Subcutaneous abdominal adipose tissue (tissue), 5 donors: Measurements from ENCODE around the gene CD72.
A peak's percentile ranks its signal among the peaks of the same experiment; 100 is the strongest.

Experiments used
- H3K27ac ChIP-seq: one replicate; pipeline ENCODE4 v1.7.0; 2013; ENCODE audit warnings: low read depth, mild to moderate bottlenecking, inconsistent platforms, low read length, moderate library complexity
- H3K27me3 ChIP-seq, 5 donors: one replicate each; pipeline ENCODE4 v1.7.0; 2013; ENCODE audit warnings: low read length in 5 of 5, inconsistent platforms in 1 of 5; ENCODE audit not compliant: control insufficient read depth in 5 of 5, insufficient read depth in 4 of 5
- H3K36me3 ChIP-seq, 5 donors: one replicate each; pipeline ENCODE4 v1.7.0; 2013; ENCODE audit warnings: low read length in 5 of 5; ENCODE audit not compliant: control insufficient read depth in 5 of 5, insufficient read depth in 5 of 5
- H3K4me1 ChIP-seq, 5 donors: one replicate each; pipeline ENCODE4 v1.7.0; 2013; ENCODE audit warnings: low read length in 5 of 5, mild to moderate bottlenecking in 3 of 5, moderate library complexity in 1 of 5; ENCODE audit not compliant: control insufficient read depth in 5 of 5, insufficient read depth in 5 of 5
- H3K4me3 ChIP-seq, 5 donors: one replicate each; pipeline ENCODE4 v1.7.0; 2013; ENCODE audit warnings: low read length in 5 of 5, low read depth in 1 of 5
- H3K9ac ChIP-seq, 5 donors: one replicate each; pipeline ENCODE4 v1.7.0; 2013; ENCODE audit warnings: low read length in 5 of 5, mild to moderate bottlenecking in 4 of 5, moderate library complexity in 3 of 5
- H3K9me3 ChIP-seq, 5 donors: one replicate each; pipeline ENCODE4 v1.7.0; 2013; ENCODE audit warnings: low read length in 5 of 5; ENCODE audit not compliant: control insufficient read depth in 5 of 5
- donor health status: healthy.
- donor health status: healthy.
- donor health status: healthy.
- donor health status: healthy.
- donor health status: healthy.

The CD72 gene

DNA sequence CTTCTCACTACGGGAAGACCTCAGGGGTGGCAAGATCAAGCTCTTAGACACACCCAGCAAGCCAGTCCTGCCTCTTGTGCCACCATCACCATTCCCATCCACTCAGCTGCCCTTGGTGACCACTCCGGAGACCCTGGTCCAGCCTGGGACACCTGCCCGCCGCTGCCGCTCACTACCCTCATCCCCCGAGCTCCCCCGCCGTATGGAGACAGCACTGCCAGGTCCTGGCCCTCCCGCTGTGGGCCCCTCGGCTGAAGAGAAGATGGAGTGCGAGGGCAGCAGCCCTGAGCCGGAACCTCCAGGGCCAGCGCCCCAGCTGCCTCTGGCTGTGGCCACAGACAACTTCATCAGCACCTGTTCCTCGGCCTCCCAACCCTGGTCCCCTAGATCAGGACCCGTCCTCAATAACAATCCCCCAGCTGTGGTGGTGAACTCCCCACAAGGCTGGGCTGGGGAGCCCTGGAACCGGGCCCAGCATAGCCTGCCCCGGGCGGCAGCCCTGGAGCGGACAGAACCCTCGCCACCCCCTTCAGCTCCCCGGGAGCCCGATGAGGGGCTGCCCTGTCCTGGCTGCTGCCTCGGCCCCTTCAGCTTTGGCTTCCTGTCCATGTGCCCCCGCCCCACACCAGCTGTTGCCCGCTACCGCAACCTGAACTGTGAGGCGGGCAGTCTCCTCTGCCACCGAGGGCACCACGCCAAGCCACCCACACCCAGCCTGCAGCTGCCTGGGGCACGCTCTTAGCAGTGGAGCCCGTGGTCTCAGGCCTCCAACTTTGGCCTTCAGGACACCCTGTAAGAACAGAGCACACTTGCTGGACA, 9.0 kb downstream of the CD72 start:
- Histone ChIP-seq H3K4me1 (peaks cover 2 to 50% (median 34%) of the 10 kb centered on the region in 5 donors), H3K9ac (peak overlapping the region in 1 of 5 donors; percentile 3), H3K36me3 (peaks cover 0 to 36% (median 29%) of the 10 kb centered on the region in 5 donors), H3K4me3 (no peak overlapping the region), H3K27ac (peak overlapping the region; percentile 41), H3K27me3 (no peaks in the 10 kb centered on the region), H3K9me3 (no peaks in the 10 kb centered on the region)

DNA sequence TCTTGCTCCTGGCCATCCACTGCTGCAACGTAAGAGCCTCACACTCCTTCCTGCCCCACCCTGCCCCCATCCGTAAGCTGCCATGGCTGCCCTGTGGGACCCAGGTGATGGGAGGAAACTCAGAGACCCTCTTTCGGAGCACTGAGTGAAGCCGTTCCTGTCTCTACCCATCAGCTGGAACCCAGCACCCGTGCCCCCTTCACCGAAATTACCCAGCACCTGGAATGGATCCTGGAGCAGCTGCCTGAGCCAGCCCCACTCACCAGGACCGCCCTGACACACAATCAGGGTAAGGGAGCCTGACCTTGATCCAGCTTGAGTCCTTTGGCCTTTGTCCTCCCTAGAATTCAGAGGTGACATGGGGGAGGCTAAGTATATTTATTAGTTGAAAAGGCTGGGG, 10.0 kb downstream of the CD72 start:
- Histone ChIP-seq H3K27ac (no peak overlapping the region), H3K4me1 (peaks cover 7 to 56% (median 40%) of the 10 kb centered on the region in 5 donors), H3K36me3 (peaks cover 0 to 36% (median 29%) of the 10 kb centered on the region in 5 donors)

DNA sequence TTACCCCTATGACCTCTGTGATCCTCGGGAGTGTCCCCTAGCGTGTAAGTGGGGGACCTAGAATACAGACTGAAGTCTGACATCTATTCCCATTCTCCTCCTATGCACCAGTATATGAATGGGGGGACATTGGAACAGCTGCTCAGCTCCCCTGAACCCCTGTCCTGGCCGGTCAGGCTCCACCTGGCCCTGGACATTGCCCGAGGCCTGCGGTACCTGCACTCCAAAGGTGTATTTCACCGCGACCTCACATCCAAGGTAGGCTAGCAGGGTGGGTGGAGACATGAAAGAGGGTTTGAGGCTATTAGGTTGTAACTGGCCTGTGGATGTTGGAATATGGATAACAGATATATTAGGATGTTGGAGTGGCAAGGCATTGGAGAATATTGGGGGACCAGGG, 11.5 kb downstream of the CD72 start:
- H3K4me3 ChIP-seq = peak overlapping the region in 4 of 5 donors; percentile 15 to 72 (median 45)
- no peaks in the 10 kb centered on the region for H3K9me3 ChIP-seq
- H3K9ac ChIP-seq = peak overlapping the region in 3 of 5 donors; percentile 42 to 86 (median 63)
- H3K27me3 ChIP-seq = no peaks in the 10 kb centered on the region
- H3K27ac ChIP-seq = peak overlapping the region; percentile 65
- H3K36me3 ChIP-seq = peaks cover 0 to 36% (median 29%) of the 10 kb centered on the region in 5 donors
- H3K4me1 ChIP-seq = peaks cover 9 to 62% (median 47%) of the 10 kb centered on the region in 5 donors

More for the DNA sequence above, 10.0 kb downstream of the CD72 start:
- H3K4me3 ChIP-seq = no peak overlapping the region
- no peaks in the 10 kb centered on the region for H3K9me3 ChIP-seq
- peak overlapping the region in 1 of 5 donors; percentile 5 for H3K9ac ChIP-seq
- no peaks in the 10 kb centered on the region for H3K27me3 ChIP-seq

DNA sequence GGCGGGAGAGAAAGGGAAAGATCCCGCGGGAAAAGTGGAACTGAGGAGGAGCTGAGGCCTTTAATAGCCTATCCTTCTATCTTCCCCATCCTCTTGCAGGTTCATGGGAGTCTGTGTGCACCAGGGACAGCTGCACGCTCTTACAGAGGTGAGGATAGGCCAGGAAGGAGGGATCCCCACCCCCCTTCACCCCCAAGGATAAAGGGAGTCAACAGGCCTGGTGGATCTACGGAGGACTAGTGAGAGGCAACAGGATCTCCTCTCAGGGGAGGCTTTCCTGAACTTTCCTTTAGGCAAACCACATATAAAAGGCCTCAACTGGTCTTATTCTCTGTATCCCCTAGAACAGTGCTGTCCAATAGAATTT, 12.1 kb downstream of the CD72 start:
- Histone ChIP-seq H3K4me3 (peak overlapping the region; percentile 58 to 79 (median 69)), H3K27me3 (no peaks in the 10 kb centered on the region), H3K27ac (peak overlapping the region; percentile 65), H3K36me3 (peaks cover 0 to 36% (median 29%) of the 10 kb centered on the region in 5 donors), H3K4me1 (peaks cover 9 to 62% (median 47%) of the 10 kb centered on the region in 5 donors), H3K9ac (peak overlapping the region; percentile 52 to 93 (median 86)), H3K9me3 (no peaks in the 10 kb centered on the region)

DNA sequence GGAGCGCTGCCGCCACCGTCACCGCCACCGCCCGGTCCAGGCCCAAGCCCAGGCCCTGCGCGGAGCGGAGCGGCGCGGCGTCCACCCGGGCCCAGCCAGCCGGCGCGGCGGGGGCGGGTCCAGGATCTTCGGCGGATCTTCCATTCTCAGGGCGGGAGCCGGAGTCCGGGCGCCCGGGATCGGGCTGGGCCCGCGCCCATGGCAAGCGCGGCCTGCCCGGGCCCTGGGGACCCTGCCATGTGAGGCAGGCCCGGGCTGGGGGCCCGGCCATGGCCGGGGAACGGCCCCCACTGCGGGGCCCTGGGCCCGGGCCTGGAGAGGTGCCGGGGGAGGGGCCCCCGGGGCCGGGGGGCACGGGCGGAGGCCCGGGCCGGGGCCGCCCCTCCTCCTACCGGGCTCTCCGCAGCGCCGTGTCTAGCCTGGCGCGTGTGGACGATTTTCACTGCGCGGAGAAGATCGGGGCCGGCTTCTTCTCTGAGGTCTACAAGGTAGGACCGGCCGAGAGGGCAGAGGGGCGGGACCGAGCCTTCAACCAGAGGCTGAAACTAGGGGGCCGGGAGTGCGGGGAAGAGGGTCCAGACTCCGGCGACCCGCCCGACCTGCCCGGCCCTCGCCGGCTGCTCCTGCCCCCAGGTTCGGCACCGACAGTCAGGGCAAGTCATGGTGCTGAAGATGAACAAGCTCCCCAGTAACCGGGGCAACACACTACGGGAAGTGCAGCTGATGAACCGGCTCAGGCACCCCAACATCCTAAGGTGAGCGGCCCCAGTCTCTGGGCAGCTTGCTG, 12.7 kb downstream of the CD72 start:
- Histone ChIP-seq H3K36me3 (peaks cover 0 to 36% (median 29%) of the 10 kb centered on the region in 5 donors), H3K9ac (peak overlapping the region; percentile 52 to 93 (median 86)), H3K4me3 (peak overlapping the region; percentile 58 to 79 (median 69)), H3K4me1 (peaks cover 9 to 63% (median 49%) of the 10 kb centered on the region in 5 donors), H3K27me3 (no peaks in the 10 kb centered on the region), H3K27ac (peak overlapping the region; percentile 65), H3K9me3 (no peaks in the 10 kb centered on the region)

DNA sequence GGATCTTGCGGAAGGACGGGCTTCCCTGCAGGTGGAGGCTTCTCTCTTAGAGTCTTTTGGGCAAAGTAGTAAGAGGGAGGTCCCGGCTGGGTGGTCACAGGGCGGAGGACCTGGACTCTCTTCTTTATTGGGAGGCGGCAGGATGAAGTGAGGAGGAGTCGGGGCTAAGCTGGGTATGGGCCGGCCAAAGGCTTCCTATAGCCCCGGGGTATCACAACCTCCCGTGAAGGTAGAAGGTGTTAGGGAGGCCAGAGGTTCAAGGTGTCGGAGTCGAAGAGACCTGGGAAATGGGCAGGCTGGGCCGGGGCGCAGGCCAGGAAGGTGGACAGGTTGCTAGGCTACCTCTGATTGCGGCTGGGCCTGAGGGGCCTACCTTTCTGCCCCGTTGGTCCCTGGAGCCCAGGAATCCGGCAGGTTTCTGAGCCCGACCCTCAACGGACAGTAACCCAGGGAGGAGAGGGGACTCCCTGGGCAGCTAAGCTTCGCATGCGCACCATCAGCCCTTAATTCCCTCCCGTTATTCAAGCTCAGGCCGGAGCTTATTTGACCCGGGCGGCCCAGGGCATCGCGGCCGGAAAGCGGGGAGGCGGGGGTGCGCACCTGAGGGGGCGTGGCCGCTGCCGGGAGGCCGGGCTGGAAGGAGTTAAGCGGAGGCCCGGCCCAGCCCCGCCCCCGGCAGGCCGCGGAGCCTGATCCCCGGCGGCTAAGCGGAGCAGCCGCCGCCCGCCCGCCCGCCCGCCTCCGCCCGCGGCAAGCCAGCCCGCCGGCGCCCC, 13.4 kb downstream of the CD72 start, which contains the start of gene TESK1:
TSS of gene TESK1 (plus strand) at position 685 of the 773 bp plus-strand sequence. CDS start 358 bp downstream, outside the sequence.
- peak within 1 kb of the TSS; percentile 64 to 98 (median 87) for H3K4me3 ChIP-seq
- H3K9me3 ChIP-seq = no peaks in the 10 kb centered on the region
- peaks cover 0 to 30% (median 28%) of the 10 kb centered on the region in 5 donors for H3K36me3 ChIP-seq
- H3K27ac ChIP-seq = peak within 1 kb of the TSS; percentile 95
- H3K9ac ChIP-seq = peak within 1 kb of the TSS; percentile 63 to 93 (median 87)
- peaks cover 9 to 65% (median 53%) of the 10 kb centered on the region in 5 donors for H3K4me1 ChIP-seq
- no peaks in the 10 kb centered on the region for H3K27me3 ChIP-seq

DNA sequence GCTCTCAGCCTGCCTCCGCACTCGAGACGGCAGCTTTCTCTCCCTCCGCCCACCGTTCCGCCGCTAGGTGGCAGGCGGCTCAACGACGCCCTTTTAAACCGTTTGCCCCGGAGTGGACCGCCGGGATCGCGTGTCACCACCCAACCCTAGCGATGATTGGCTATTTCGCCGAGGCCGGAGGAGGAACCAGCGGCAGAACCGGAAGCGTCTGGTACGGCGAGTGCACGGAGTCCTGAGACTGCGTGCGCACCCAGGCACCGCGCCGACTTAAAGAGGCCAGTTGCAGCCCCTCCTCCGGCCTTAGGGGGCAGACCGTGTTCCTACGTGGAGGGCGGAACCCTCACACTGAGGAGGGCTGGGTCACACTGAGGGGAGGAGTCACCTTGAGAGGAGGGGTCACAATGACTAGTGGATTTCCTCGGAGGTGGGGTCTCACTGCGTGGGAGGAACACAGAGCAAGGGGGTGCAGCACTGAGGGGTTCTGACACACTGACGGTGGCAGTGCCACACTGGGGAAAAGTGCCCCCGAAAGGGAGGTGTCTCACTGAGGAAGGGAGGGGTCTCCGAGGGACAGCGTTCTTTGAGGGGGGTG, 14.1 kb downstream of the CD72 start:
- Histone ChIP-seq H3K9me3 (no peaks in the 10 kb centered on the region), H3K27me3 (no peaks in the 10 kb centered on the region), H3K4me3 (peak overlapping the region; percentile 64 to 98 (median 87)), H3K4me1 (peaks cover 9 to 65% (median 54%) of the 10 kb centered on the region in 5 donors), H3K36me3 (peaks cover 0 to 24% (median 21%) of the 10 kb centered on the region in 5 donors), H3K27ac (peak overlapping the region; percentile 95), H3K9ac (peak overlapping the region; percentile 72 to 89 (median 81))

DNA sequence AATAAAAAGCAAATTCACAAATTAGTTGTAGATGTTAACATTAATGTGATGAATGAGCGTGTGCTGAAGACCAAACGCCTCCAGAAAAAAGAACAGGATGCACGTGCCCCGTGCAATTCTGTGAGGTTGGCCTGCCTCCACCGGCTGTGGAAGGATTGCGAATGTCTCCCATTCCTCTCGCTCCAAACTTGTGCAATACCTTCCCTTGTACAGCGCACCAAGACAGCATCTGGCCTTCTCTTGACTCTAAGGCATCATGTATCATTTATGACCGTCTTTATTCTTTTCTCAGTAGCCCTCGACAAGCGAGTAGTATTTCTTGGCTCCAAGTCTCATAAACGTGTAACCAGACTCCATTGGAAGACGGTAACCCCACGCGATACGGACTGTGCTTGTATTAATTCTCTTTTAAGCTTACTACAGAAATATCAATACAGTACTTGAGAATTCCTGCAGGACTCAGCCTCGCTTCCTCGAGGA, 14.7 kb downstream of the CD72 start:
- no peaks in the 10 kb centered on the region for H3K27me3 ChIP-seq
- peaks cover 9 to 66% (median 59%) of the 10 kb centered on the region in 5 donors for H3K4me1 ChIP-seq
- no peaks in the 10 kb centered on the region for H3K9me3 ChIP-seq
- H3K4me3 ChIP-seq = peak overlapping the region; percentile 54 to 81 (median 66)
- H3K27ac ChIP-seq = peak overlapping the region; percentile 95
- H3K9ac ChIP-seq = peak overlapping the region; percentile 6 to 76 (median 62)
- H3K36me3 ChIP-seq = peaks cover 0 to 18% (median 16%) of the 10 kb centered on the region in 5 donors
